GM12878 (cell line): ENCODE data around the gene STEAP3.

Experiments
- CREB1 ChIP-seq: IDR thresholded peaks from 2 replicates; pipeline ENCODE4 v1.6.1; 2012; ENCODE audit warnings: low read depth, mild to moderate bottlenecking, inconsistent platforms
- CTCF ChIP-seq, 3 experiments: IDR thresholded peaks in 2 of 3; conservative IDR thresholded peaks in 1 of 3; 2 replicates each; pipeline ENCODE4 v1.5.1; 2011; ENCODE audit warnings: low read depth in 3 of 3, low read length in 3 of 3, mild to moderate bottlenecking in 3 of 3, control low read depth in 2 of 3, moderate library complexity in 2 of 3, inconsistent platforms in 1 of 3, mixed read lengths in 1 of 3; ENCODE audit not compliant: control insufficient read depth in 2 of 3, insufficient read depth in 1 of 3; ENCODE audit errors: extremely low read depth in 1 of 3
- ESRRA ChIP-seq: IDR thresholded peaks from 2 replicates; pipeline ENCODE4 v1.6.1; 2012; ENCODE audit warnings: mild to moderate bottlenecking, low read length, improper control_type of control experiment
- JUND ChIP-seq: IDR thresholded peaks from 2 replicates; pipeline ENCODE4 v1.6.1; 2012; ENCODE audit warnings: low read depth, mild to moderate bottlenecking, low read length, improper control_type of control experiment, moderate library complexity
- POLR2A ChIP-seq: IDR thresholded peaks from 2 replicates; pipeline ENCODE4 v1.6.1; 2011; ENCODE audit warnings: low read depth, mild to moderate bottlenecking, low read length
- RAD51 ChIP-seq: fragments of 450-650 bp; IDR thresholded peaks from 2 replicates; pipeline ENCODE4 v1.6.1; 2016; ENCODE audit warnings: moderate library complexity, mild to moderate bottlenecking, inconsistent platforms
- USF2 ChIP-seq: IDR thresholded peaks from 2 replicates; pipeline ENCODE4 v1.6.1; 2011; ENCODE audit warnings: low read depth, low read length, improper control_type of control experiment, borderline replicate concordance

DNA sequence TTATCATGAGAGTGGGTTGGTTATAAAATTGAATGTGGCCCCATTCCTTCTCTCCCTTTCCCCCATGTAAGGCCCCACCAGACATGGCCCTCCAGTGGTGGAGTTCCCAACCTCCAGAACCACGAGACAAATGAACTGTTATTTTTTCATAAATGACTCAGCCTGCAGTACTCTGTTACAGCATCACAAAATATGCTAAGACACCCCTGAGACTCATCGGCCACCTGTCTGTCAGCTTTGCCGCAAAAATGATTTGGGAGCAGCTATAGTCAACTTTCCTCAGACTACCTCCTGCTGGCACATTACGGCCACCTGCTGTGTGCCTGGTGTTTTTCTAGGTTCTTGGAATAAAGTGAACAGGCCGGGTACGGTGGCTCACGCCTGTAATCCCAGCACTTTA is 43.6 kb upstream of the STEAP3 start:
- TF ChIP-seq POLR2A (no peak), ESRRA (no peak), CTCF (IDR thresholded peaks at IDR 0.05 in 2 of 3, conservative IDR thresholded peaks at IDR 0.05 in 1 of 3; ENCODE audit: control insufficient read depth in 2 of 3, extremely low read depth in 1 of 3, insufficient read depth in 1 of 3, low read depth in 3 of 3, low read length in 3 of 3) (no peak), USF2 (no peak), CREB1 (no peak), RAD51 (no peak), JUND (no peak)
